Naive thymus-derived CD8-positive, alpha-beta T cell (primary cell): Measurements from ENCODE around the gene ABCE1. TPM values are rescaled to one million over a fixed set of nuclear protein-coding genes. Genes with fewer than 3 reads are reported as not detected.

Source experiments
- ATAC-seq, 2 donors: fragments of 150-1000 bp; cut with Tn5 transposase in 1 of 2; sonication (Bioruptor Pico), chemical (Tn5 transposase) in 1 of 2; 1 replicate in 1 of 2; 2 replicates in 1 of 2; pipeline ENCODE4 v1.10.0; 2021; ENCODE audit warnings: mild to moderate bottlenecking in 2 of 2, moderate library complexity in 2 of 2
- POLR2A ChIA-PET: fragments of 350-600 bp; sonication (Branson Sonifier 250); formaldehyde crosslinking; loops from one replicate; lab custom pipeline; 2021; ENCODE audit warnings: antibody characterized with exemption; lab: Charles Lee
- DNase-seq, 10 donors: peaks; one replicate each; pipeline versions ENCODE4 v3.0.0 to v3.0.0-alpha.2; 2020 to 2022
- H3K27ac Mint-ChIP-seq, 10 donors: one replicate each; pipeline ENCODE4 v1.8.0; 2020 to 2022; ENCODE audit warnings: mild to moderate bottlenecking in 10 of 10, mixed read lengths in 10 of 10, moderate library complexity in 4 of 10, inconsistent platforms in 1 of 10
- H3K27me3 Mint-ChIP-seq, 5 donors: one replicate each; pipeline ENCODE4 v1.8.0; 2021 to 2022; ENCODE audit warnings: mixed read lengths in 5 of 5
- H3K36me3 Mint-ChIP-seq, 3 donors: one replicate each; pipeline ENCODE4 v1.8.0; 2020 to 2022; ENCODE audit warnings: mixed read lengths in 3 of 3, mild to moderate bottlenecking in 2 of 3, inconsistent platforms in 1 of 3
- H3K4me1 Mint-ChIP-seq, 4 donors: one replicate each; pipeline ENCODE4 v1.8.0; 2021 to 2022; ENCODE audit warnings: mixed read lengths in 4 of 4
- H3K4me3 Mint-ChIP-seq, 10 donors: one replicate each; pipeline ENCODE4 v1.8.0; 2020 to 2022; ENCODE audit warnings: mild to moderate bottlenecking in 10 of 10, mixed read lengths in 10 of 10, moderate library complexity in 6 of 10, inconsistent platforms in 1 of 10
- H3K9me3 Mint-ChIP-seq, 9 donors: one replicate each; pipeline ENCODE4 v1.8.0; 2020 to 2022; ENCODE audit warnings: mixed read lengths in 9 of 9, mild to moderate bottlenecking in 3 of 9, inconsistent platforms in 1 of 9, moderate library complexity in 1 of 9
- polyA plus RNA-seq, 3 donors: library from polyadenylated mRNA; unstranded; fragments of 300-500 nt; fragmentation: Illumina TruSeq; gene quantifications; one replicate each; pipeline ENCODE4 v1.2.3, GENCODE V29; 2021
- total RNA-seq, 8 experiments: library from RNA in 2 of 8; stranded (reverse) in 2 of 8; gene quantifications; one replicate each; pipeline ENCODE4 v1.2.3 and lab custom pipeline; 2021 to 2026

The ABCE1 gene
- 10 to 100 TPM; 77.5 to 78.2 TPM for total RNA-seq
- polyA plus RNA-seq, result 10 to 100 TPM; 59.4 to 72.9 (median 68.5) TPM
- 58.4 to 646 (median 177) reads per million in 6 experiments for total RNA-seq (lab: John Stamatoyannopoulos, UW)

DNA sequence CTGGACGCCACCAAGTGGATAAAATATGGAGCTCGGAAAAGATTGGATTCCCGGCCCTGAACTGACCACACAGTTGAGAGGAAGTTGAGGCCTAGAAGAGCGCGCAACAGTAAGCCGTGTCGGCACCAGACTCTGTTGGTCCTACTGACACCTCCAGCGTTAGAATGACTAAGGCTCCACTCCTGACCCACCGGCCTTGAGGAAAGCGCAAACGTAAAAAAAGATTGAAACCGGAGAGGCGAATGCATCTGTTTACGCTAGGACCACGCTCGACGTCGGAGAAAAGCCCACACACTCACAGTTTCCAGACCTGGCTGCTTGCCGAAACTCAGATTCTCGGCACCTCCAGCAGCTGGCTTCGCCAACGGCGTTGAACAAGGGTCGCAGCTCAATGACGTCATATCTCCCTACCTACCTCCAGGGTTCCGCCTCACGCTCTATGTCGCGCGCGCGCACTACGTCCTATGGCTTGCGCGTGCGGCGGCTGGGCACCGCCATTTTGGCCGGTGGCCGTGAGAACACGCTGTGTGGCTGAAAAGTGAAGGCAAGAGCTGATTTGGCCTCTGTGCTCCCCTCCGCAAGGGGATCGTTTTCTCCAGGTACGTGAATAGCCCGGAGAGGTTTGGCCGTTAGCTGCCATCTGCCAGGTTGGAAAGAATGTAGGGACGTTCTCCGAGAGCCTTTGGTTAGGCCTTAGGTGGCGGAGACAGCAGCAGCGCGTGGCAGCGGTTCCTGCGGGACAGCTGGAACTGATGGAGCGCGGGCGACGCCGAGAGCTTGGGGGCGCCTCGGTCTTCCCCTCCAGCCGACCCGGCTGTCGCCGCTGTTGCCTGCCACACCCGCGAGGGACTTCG is at the start of gene ABCE1, which contains the start of gene ANAPC10:
ABCE1 (plus strand) TSS at position 491 of the 854 bp plus-strand sequence. CDS start 6,102 bp downstream, outside the sequence.
ANAPC10 (minus strand) TSS at position 376 of the 854 bp plus-strand sequence. CDS start 2,097 bp downstream, outside the sequence.
- Mint-ChIP-seq H3K4me1 (peaks cover 17 to 48% (median 37%) of the 10 kb centered on the region in 4 donors), H3K36me3 (peaks cover 14 to 24% (median 23%) of the 10 kb centered on the region in 3 donors), H3K27me3 (no peaks in the 10 kb centered on the region), H3K27ac (peak within 1 kb of the TSS; percentile 94 to 99 (median 98)), H3K9me3 (peaks cover 0 to 12% (median 3%) of the 10 kb centered on the region in 9 donors), H3K4me3 (peak within 1 kb of the TSS; percentile 91 to 98 (median 96))
- POLR2A ChIA-PET, result interaction anchor here (0.6 to 2.4 kb wide), 12 partner anchors 14 to 1584 kb away, joined by 3 to 23 read pairs (median 5); partner anchors contain the start of genes MMAA and SMARCA5
- peak; percentile 90 to 92 for ATAC-seq
- DNase-seq, result peak; percentile 88 to 98 (median 94)

DNA sequence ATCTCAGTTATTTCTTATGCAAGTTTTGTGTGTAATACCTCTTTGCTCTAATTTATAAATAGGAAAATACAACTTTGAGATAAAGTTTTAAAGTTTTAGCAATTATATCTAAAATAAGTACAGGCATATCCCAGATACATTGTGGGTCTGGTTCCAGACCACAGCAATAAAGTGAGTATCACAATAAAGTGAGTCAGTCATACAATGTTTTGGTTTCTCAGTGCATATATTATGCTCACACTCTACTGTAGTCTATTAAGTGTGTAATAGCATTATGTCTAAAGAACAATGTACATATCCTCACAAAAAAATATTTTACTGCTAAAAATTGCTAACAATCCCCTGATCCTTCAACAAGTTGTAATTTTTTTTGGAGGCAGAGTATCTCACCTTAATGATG is 49.3 kb upstream of the ABCE1 start:
- no peak overlapping the region for H3K27ac Mint-ChIP-seq
- peaks cover 0 to 15% (median 10%) of the 10 kb centered on the region in 3 donors for H3K36me3 Mint-ChIP-seq
- no peak overlapping the region for H3K4me3 Mint-ChIP-seq
- H3K4me1 Mint-ChIP-seq, result peaks cover 0 to 10% (median 5%) of the 10 kb centered on the region in 4 donors
- H3K9me3 Mint-ChIP-seq, result no peaks in the 10 kb centered on the region
- no peak for DNase-seq
- POLR2A ChIA-PET, result no interaction called here
- no peaks in the 10 kb centered on the region for H3K27me3 Mint-ChIP-seq
- ATAC-seq, result no peak

DNA sequence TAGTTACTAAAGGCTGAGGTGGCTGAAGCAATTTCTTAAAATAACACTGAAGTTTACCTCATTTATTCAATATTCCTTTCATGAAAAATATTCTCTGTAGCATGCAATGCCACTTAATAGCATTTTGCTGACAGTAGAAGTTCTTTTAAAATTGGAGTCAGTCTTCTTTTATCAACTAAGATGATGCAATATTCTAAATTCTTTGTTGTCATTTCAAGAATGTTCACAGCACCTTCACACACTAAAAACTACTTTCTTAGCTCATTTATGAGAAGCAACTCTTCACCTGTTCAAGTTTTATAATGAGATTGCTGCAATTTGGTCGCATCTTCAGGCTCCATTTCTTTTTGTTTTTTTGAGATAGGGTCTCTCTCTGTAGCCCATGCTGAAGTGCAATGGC is 48.9 kb upstream of the ABCE1 start:
- ATAC-seq (no peak), DNase-seq (no peak)
- no peak overlapping the region for H3K4me3 Mint-ChIP-seq
- POLR2A ChIA-PET, result no interaction called here
- H3K27me3 Mint-ChIP-seq, result no peaks in the 10 kb centered on the region
- no peak overlapping the region for H3K27ac Mint-ChIP-seq
- peaks cover 0 to 15% (median 10%) of the 10 kb centered on the region in 3 donors for H3K36me3 Mint-ChIP-seq
- no peaks in the 10 kb centered on the region for H3K9me3 Mint-ChIP-seq
- H3K4me1 Mint-ChIP-seq, result peaks cover 0 to 10% (median 3%) of the 10 kb centered on the region in 4 donors

DNA sequence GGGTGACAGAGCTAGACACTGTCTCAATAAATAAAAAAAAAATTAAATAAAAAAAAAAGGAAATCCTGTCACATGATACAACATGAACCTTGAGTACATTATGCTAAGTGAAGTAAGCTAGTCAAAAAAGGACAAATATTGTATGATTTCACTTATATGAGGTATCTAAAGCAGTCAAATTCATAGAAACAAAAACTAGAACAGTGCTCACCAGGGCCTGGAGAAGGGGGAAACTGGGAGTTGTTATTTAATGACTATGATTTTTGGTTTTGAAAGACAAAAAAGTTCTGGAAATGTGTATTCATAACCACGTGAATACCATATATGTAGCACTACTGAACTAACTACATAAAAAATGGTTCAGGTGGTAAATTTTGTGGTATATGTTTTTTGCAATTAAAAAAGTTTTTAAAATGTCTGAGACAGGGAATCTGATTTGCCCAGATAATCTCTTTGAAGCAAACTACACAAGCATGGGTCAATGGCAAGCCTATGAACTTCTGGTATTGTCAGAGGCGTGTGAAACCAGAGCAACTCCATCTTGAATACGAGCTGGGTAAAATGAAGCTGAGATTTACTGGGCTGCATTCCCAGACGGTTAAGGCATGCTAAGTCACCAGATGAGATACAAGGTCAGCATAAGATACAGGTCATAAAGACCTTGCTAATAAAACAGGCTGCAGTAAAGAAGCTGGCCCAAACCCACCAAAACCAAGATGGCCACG is 42.4 kb upstream of the ABCE1 start:
- ATAC-seq (no peak), DNase-seq (no peak)
- H3K4me3 Mint-ChIP-seq, result no peak overlapping the region
- H3K27ac Mint-ChIP-seq, result no peak overlapping the region
- peaks cover 11 to 34% (median 24%) of the 10 kb centered on the region in 4 donors for H3K4me1 Mint-ChIP-seq
- no peaks in the 10 kb centered on the region for H3K9me3 Mint-ChIP-seq
- no peaks in the 10 kb centered on the region for H3K27me3 Mint-ChIP-seq
- H3K36me3 Mint-ChIP-seq, result peaks cover 6 to 12% (median 6%) of the 10 kb centered on the region in 3 donors
- POLR2A ChIA-PET, result no interaction called here

DNA sequence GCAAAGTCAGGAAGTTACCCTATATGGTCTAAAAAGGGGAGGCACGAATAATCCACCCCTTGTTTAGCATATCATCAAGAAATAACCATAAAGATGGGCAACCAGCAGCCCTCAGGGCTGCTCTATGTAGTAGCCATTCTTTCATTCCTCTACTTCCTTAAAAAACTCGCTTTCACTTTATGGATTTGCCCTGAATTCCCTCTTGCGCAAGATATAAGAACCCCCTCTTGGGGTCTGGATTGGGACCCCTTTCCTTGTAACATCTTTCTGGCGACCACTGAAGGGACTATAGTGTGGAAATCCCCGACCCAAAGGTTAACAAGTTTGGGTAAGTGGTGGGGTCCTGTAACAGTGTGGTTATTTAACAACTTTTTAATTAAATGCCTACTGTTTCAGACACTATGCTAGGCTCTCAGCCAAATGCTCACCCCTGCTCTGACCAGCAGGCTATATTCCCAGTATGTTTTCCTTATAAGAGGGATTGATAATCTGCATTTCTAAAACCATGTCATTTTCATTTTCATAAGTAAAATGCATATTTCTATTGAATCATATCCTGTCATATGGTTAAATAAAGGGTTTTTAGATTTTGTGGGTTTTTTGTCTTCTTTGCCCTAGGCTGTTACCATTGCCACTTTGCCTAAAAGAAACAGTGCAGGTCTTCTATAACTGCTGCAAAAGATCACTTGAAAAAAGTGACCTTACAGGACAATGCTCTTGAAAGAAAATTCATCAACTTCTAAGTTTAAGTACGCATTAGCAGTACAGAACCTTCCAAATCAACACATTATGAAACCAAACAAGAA is 41.6 kb upstream of the ABCE1 start:
- POLR2A ChIA-PET, result no interaction called here
- Mint-ChIP-seq H3K4me3 (no peak overlapping the region), H3K27me3 (no peaks in the 10 kb centered on the region)

DNA sequence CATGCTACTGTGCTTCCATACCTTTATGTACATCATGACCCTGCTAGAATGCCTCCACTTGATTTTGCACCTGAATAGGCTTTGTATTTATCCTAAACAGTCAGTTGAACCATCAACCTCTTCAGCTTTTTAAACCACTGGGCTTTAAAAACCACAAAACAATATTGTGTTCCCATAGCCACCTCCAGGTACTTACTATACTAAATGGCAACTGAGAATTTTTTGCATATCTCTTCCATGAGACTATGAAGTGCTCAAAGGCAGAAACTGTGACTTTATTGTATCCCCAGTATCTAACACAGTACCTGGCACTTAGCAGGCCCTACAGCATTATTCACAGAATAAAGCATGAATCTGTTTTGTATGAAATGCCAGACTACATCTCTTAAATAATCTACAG is 39.9 kb upstream of the ABCE1 start:
- Mint-ChIP-seq H3K27me3 (no peaks in the 10 kb centered on the region), H3K4me3 (no peak overlapping the region), H3K4me1 (peaks cover 11 to 34% (median 25%) of the 10 kb centered on the region in 4 donors), H3K9me3 (no peaks in the 10 kb centered on the region), H3K36me3 (peaks cover 3 to 11% (median 6%) of the 10 kb centered on the region in 3 donors), H3K27ac (no peak overlapping the region)
- no peak for ATAC-seq
- DNase-seq, result no peak
- POLR2A ChIA-PET, result no interaction called here

More for the DNA sequence above, 41.6 kb upstream of the ABCE1 start:
- peak overlapping the region in 1 of 10 donors; percentile 46 for H3K27ac Mint-ChIP-seq
- no peaks in the 10 kb centered on the region for H3K9me3 Mint-ChIP-seq
- peaks cover 0 to 8% (median 6%) of the 10 kb centered on the region in 3 donors for H3K36me3 Mint-ChIP-seq
- peaks cover 11 to 34% (median 25%) of the 10 kb centered on the region in 4 donors for H3K4me1 Mint-ChIP-seq
- ATAC-seq (no peak), DNase-seq (no peak)

DNA sequence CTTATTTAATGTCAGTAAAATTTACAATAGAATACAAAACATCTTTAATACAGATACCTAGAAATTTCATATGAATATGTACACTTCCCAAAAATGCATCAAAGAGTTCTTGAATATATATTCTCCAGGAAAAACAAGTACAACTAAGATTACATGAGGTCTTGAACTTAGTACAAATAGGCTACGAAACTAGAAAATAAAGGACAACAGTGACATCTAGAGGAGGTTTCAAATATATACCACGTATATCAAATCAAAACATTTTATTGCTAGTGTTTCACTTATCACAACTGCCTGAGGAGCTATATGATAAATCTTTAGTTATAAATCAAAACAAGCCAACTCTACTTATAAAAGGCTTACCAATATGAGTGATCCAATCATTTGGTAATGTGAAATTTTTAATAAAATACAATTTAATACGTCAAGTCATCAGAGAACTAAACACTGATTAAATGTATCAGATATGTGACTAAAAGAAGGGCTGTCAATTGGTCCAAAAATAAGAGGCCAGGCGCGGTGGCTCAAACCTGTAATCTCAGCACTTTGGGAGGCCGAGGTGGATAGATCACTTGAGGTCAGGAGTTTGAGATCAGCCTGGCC is 36.7 kb upstream of the ABCE1 start:
- H3K4me3 Mint-ChIP-seq, result no peak overlapping the region
- H3K36me3 Mint-ChIP-seq, result peaks cover 0 to 13% (median 3%) of the 10 kb centered on the region in 3 donors
- H3K4me1 Mint-ChIP-seq, result peaks cover 11 to 25% (median 19%) of the 10 kb centered on the region in 4 donors
- peak overlapping the region in 1 of 10 donors; percentile 14 for H3K27ac Mint-ChIP-seq
- no peaks in the 10 kb centered on the region for H3K27me3 Mint-ChIP-seq
- DNase-seq (peak in 3 of 10 donors; percentile 47 to 53 (median 48)), ATAC-seq (peak; percentile 54 to 59)
- POLR2A ChIA-PET, result no interaction called here
- H3K9me3 Mint-ChIP-seq, result no peaks in the 10 kb centered on the region

DNA sequence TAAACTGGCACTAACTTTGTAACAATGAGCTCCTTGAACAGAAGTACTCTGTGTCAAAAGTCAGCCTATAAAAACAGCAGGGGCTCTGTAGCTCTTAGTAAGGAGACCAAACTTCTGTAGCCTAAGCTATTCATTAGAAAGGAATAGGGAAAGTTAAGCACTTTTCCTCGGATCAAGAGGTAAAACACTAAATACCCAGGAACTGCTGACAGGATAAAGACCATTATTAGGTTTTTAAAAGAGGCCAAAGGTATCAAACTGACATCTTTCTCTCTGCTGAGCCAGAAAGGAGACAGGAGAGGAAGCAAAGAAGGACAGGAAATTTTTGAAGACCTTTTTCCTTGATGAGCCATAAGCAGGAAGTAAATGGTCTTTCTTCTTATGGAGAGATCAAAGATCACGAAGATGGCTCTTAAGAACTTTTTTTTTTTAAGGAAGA is 32.0 kb upstream of the ABCE1 start:
- ATAC-seq (no peak), DNase-seq (no peak)
- no peaks in the 10 kb centered on the region for H3K27me3 Mint-ChIP-seq
- H3K4me1 Mint-ChIP-seq, result peaks cover 7 to 22% (median 21%) of the 10 kb centered on the region in 4 donors
- H3K27ac Mint-ChIP-seq, result peak overlapping the region in 9 of 10 donors; percentile 16 to 83 (median 53)
- H3K4me3 Mint-ChIP-seq, result peak overlapping the region in 4 of 10 donors; percentile 11 to 27 (median 16)
- peaks cover 0 to 24% (median 7%) of the 10 kb centered on the region in 3 donors for H3K36me3 Mint-ChIP-seq
- POLR2A ChIA-PET, result no interaction called here
- H3K9me3 Mint-ChIP-seq, result no peaks in the 10 kb centered on the region

DNA sequence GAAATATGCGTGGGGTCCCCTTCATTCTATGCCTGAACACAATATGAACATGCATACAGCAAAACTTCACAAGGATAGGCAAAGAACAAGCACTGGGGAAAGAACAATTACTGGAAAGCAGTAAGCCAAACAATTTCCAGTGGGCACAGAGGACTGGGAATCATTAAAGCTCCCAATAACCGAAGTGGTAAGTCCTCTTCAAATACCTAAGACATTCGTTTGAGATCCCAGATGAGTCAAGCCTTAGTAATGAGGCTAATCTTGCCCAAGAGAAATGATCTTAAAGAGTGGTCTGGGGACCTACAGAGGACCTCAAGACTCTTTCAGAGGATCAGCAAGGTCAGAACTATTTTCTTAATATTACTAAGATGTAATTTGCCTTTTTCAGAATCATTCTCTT is 28.8 kb upstream of the ABCE1 start:
- Mint-ChIP-seq H3K36me3 (peaks cover 0 to 24% (median 4%) of the 10 kb centered on the region in 3 donors), H3K4me3 (no peak overlapping the region), H3K4me1 (peaks cover 7 to 22% (median 19%) of the 10 kb centered on the region in 4 donors), H3K9me3 (no peaks in the 10 kb centered on the region), H3K27me3 (no peaks in the 10 kb centered on the region), H3K27ac (no peak overlapping the region)
- DNase-seq (no peak), ATAC-seq (no peak)
- POLR2A ChIA-PET, result no interaction called here

DNA sequence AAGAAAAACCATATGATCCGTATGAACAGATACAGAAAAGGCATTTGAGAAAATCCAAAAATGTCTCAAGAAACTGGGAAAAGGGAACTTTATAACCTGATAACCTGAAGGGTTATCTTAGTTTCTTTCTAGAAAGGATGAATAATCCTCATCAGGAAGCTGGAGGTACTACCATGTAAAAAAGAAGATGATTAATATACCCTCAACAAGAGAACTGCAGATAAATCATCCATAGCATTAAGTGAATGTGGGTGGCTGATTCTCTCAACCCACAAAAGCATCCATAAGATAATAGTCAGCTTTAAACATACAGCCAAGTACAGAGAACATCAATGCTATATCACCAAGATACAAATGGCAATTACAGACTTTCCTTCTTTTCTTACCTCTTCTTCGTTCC is 26.6 kb upstream of the ABCE1 start:
- Mint-ChIP-seq H3K4me3 (no peak overlapping the region), H3K4me1 (peaks cover 12 to 31% (median 24%) of the 10 kb centered on the region in 4 donors), H3K36me3 (peaks cover 4 to 32% (median 13%) of the 10 kb centered on the region in 3 donors), H3K27me3 (no peaks in the 10 kb centered on the region), H3K9me3 (peaks cover 0 to 2% (median 0%) of the 10 kb centered on the region in 9 donors), H3K27ac (peak overlapping the region in 1 of 10 donors; percentile 57)
- no peak for ATAC-seq
- POLR2A ChIA-PET, result no interaction called here
- no peak for DNase-seq

DNA sequence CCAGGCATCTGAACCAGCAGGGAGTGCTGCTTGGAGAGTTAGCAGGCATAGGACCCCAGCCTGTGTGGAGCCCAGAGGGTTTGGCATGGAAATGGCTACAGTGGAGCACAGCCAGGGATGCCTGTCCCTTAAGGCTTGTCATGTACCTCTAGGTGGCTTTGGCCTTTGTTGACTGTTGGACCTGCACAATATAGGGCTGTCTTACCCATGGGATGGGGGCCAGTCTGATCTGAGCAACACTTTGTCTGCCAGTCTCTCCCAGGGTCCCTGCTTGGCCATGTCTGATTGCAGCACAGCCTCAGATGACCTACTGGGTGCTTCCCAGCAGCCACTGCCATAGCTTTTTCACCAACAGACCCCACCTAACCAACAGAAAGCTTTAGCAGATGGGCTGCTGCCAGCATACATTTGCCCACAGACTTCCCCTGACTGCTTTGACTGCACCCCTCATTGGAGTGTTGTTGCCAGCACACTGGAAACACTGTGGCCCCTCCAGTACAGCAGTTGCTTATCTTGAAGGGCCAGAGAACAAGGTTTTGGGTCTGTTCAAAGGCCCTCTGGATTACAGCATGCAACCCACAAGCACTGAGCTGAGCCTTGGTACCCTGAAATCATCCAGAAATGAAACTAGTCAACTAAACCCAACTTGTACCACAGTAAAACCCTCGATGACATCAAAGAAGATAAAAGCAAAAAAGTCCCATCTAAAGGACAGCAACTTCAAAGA is 22.2 kb upstream of the ABCE1 start:
- H3K4me3 Mint-ChIP-seq, result peak overlapping the region in 4 of 10 donors; percentile 18 to 39 (median 28)
- peak overlapping the region in 5 of 10 donors; percentile 1 to 65 (median 31) for H3K27ac Mint-ChIP-seq
- POLR2A ChIA-PET, result no interaction called here
- H3K9me3 Mint-ChIP-seq, result peaks cover 0 to 14% (median 4%) of the 10 kb centered on the region in 9 donors
- DNase-seq (no peak), ATAC-seq (no peak)
- H3K36me3 Mint-ChIP-seq, result peaks cover 21 to 58% (median 45%) of the 10 kb centered on the region in 3 donors
- H3K4me1 Mint-ChIP-seq, result peaks cover 15 to 39% (median 33%) of the 10 kb centered on the region in 4 donors
- no peaks in the 10 kb centered on the region for H3K27me3 Mint-ChIP-seq
